ENCODE measurements around the gene DCTPP1. TPM values are rescaled to one million over a fixed set of nuclear protein-coding genes. Genes with fewer than 3 reads are reported as not detected.

The DCTPP1 gene
- total and polyA plus RNA-seq, 9 of the 15 experiments (the other 6 are each of a cell fraction or from before 2014, with no cell fraction given): 45.0 to 132 (median 80.6) TPM

DNA sequence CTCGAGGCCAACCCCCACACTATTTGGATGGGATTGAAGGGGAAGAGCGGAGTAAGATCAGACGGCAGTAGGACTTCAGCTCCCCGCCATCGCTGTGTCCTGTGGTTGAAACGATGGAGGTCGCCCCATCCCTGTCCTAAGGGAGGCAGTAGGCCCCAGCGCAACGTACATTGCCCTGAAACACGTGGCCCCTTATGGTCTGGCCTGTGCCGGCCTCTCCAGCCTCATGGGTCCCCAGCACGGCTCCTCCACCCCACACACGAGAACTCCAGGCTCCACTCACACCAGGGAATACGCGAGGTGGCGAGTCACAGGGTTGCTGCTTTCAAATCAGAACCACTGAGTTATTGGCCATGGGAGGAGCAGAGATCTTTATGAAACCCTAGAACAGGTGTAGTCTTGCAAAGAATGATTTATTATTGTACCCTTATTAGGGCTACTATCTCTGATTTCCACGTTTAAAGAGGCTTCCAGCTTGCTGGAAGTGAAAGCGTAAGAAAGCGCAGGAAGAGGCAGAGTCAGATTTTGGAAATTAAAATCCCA, 669 bp upstream of the DCTPP1 start (continued):
- TF ChIP-seq, protein P1, sequence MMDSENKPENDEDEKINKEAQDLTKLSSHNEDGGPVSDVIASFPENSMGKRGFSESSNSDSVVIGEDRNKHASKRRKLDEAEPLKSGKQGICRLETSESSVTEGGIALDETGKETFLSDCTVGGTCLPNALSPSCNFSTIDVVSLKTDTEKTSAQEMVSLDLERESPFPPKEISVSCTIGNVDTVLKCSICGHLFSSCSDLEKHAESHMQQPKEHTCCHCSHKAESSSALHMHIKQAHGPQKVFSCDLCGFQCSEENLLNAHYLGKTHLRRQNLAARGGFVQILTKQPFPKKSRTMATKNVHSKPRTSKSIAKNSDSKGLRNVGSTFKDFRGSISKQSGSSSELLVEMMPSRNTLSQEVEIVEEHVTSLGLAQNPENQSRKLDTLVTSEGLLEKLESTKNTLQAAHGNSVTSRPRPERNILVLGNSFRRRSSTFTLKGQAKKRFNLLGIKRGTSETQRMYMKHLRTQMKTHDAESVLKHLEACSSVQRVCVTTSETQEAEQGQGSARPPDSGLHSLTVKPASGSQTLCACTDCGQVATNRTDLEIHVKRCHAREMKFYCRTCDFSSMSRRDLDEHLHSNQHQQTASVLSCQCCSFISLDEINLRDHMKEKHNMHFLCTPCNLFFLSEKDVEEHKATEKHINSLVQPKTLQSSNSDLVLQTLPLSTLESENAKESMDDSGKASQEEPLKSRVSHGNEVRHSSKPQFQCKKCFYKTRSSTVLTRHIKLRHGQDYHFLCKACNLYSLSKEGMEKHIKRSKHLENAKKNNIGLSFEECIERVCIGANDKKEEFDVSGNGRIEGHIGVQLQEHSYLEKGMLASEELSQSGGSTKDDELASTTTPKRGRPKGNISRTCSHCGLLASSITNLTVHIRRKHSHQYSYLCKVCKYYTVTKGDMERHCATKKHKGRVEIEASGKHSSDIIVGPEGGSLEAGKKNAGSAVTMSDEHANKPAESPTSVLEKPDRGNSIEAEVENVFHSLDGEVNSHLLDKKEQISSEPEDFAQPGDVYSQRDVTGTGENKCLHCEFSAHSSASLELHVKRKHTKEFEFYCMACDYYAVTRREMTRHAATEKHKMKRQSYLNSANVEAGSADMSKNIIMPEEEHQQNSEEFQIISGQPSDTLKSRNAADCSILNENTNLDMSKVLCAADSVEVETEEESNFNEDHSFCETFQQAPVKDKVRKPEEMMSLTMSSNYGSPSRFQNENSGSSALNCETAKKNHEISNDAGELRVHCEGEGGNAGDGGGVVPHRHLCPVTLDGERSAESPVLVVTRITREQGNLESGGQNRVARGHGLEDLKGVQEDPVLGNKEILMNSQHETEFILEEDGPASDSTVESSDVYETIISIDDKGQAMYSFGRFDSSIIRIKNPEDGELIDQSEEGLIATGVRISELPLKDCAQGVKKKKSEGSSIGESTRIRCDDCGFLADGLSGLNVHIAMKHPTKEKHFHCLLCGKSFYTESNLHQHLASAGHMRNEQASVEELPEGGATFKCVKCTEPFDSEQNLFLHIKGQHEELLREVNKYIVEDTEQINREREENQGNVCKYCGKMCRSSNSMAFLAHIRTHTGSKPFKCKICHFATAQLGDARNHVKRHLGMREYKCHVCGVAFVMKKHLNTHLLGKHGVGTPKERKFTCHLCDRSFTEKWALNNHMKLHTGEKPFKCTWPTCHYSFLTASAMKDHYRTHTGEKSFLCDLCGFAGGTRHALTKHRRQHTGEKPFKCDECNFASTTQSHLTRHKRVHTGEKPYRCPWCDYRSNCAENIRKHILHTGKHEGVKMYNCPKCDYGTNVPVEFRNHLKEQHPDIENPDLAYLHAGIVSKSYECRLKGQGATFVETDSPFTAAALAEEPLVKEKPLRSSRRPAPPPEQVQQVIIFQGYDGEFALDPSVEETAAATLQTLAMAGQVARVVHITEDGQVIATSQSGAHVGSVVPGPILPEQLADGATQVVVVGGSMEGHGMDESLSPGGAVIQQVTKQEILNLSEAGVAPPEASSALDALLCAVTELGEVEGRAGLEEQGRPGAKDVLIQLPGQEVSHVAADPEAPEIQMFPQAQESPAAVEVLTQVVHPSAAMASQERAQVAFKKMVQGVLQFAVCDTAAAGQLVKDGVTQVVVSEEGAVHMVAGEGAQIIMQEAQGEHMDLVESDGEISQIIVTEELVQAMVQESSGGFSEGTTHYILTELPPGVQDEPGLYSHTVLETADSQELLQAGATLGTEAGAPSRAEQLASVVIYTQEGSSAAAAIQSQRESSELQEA (IDR thresholded peaks at IDR 0.05; ENCODE audit: low read depth): no peak
- TF ChIP-seq GABPA (tag; conservative IDR thresholded peaks at IDR 0.05; ENCODE audit: low read depth) (0 out of 2 replicates have a peak, but pooled peaks have one; percentile 32), ZNF274 (IDR thresholded peaks at IDR 0.05; ENCODE audit: borderline replicate concordance, low read depth, low read length) (no peak), MAFF (IDR thresholded peaks at IDR 0.05; ENCODE audit: low read length) (no peak), PRPF4 (IDR thresholded peaks at IDR 0.05; ENCODE audit: insufficient read depth, low read depth, low read length, poor library complexity, severe bottlenecking) (no peak), SP2 (IDR thresholded peaks at IDR 0.05; ENCODE audit: extremely low read depth, low read depth, low read length, poor library complexity, severe bottlenecking) (no peak), BDP1 (IDR thresholded peaks at IDR 0.05; ENCODE audit: insufficient read depth, insufficient read length) (no peak), YBX1 (IDR thresholded peaks at IDR 0.05) (no peak), KHSRP (IDR thresholded peaks at IDR 0.05) (no peak), TCF7 (IDR thresholded peaks at IDR 0.05; ENCODE audit: borderline replicate concordance) (no peak), HDGF (IDR thresholded peaks at IDR 0.05) (0 out of 2 replicates have a peak, but pooled peaks have one; percentile 52), BCOR (IDR thresholded peaks at IDR 0.05) (no peak), HNRNPUL1 (IDR thresholded peaks at IDR 0.05; ENCODE audit: low read length) (no peak), TCF3 (CRISPR knock-in tag; IDR thresholded peaks at IDR 0.05) (no peak), NCOR1 (IDR thresholded peaks at IDR 0.05) (no peak), ZNF24 (IDR thresholded peaks at IDR 0.05) (no peak)
- TF ChIP-seq, protein P2, sequence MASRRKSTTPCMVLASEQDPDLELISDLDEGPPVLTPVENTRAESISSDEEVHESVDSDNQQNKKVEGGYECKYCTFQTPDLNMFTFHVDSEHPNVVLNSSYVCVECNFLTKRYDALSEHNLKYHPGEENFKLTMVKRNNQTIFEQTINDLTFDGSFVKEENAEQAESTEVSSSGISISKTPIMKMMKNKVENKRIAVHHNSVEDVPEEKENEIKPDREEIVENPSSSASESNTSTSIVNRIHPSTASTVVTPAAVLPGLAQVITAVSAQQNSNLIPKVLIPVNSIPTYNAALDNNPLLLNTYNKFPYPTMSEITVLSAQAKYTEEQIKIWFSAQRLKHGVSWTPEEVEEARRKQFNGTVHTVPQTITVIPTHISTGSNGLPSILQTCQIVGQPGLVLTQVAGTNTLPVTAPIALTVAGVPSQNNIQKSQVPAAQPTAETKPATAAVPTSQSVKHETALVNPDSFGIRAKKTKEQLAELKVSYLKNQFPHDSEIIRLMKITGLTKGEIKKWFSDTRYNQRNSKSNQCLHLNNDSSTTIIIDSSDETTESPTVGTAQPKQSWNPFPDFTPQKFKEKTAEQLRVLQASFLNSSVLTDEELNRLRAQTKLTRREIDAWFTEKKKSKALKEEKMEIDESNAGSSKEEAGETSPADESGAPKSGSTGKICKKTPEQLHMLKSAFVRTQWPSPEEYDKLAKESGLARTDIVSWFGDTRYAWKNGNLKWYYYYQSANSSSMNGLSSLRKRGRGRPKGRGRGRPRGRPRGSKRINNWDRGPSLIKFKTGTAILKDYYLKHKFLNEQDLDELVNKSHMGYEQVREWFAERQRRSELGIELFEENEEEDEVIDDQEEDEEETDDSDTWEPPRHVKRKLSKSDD (conservative IDR thresholded peaks at IDR 0.05; ENCODE audit: low read length): no peak
- TF ChIP-seq, protein P3, sequence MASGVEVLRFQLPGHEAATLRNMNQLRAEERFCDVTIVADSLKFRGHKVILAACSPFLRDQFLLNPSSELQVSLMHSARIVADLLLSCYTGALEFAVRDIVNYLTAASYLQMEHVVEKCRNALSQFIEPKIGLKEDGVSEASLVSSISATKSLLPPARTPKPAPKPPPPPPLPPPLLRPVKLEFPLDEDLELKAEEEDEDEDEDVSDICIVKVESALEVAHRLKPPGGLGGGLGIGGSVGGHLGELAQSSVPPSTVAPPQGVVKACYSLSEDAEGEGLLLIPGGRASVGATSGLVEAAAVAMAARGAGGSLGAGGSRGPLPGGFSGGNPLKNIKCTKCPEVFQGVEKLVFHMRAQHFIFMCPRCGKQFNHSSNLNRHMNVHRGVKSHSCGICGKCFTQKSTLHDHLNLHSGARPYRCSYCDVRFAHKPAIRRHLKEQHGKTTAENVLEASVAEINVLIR (CRISPR knock-in tag; IDR thresholded peaks at IDR 0.05): no peak
- TF ChIP-seq, protein P4, sequence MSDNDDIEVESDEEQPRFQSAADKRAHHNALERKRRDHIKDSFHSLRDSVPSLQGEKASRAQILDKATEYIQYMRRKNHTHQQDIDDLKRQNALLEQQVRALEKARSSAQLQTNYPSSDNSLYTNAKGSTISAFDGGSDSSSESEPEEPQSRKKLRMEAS (CRISPR knock-in tag; IDR thresholded peaks at IDR 0.05): peak; percentile 92

All from K562 (cell line).